Measurements from ENCODE around the gene DISP3. TPM values are rescaled to one million over a fixed set of nuclear protein-coding genes. Genes with fewer than 3 reads are reported as not detected.

The DISP3 gene
- total RNA-seq, 2 experiments from 2014 or later, result 0.97 to 1.7 TPM

DNA sequence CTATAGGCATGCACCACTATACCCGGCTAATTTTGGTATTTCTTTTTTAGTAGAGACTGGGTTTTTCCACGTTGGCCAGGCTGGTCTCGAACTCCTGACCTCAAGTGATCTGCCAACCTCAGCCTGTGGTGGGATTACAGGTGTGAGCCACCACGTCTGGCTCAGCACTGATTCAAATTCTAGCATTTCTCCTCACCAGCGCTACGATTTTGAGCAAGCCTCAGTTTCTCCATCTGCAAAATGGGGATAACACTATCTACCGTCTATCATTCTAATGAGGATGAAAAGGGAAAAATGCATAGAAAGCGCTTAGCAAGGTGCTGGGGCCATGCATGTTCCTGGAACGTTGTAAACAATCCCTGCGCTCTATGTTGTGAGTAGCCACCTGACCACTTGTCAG lies 49.0 kb upstream of the DISP3 start:
- intact Hi-C loops (cut with micrococcal nuclease; ENCODE audit: unreplicated experiment), result no loop called here
- no peaks in the 10 kb centered on the region for H4K20me1 ChIP-seq (ENCODE audit: insufficient read depth, low read length)
- H3K4me1 ChIP-seq (ENCODE audit: insufficient read depth, low read length, poor library complexity, severe bottlenecking), result no peaks in the 10 kb centered on the region
- CTCF ChIA-PET (ENCODE audit: unreplicated experiment), result no interaction called here
- TF ChIP-seq, protein P1, sequence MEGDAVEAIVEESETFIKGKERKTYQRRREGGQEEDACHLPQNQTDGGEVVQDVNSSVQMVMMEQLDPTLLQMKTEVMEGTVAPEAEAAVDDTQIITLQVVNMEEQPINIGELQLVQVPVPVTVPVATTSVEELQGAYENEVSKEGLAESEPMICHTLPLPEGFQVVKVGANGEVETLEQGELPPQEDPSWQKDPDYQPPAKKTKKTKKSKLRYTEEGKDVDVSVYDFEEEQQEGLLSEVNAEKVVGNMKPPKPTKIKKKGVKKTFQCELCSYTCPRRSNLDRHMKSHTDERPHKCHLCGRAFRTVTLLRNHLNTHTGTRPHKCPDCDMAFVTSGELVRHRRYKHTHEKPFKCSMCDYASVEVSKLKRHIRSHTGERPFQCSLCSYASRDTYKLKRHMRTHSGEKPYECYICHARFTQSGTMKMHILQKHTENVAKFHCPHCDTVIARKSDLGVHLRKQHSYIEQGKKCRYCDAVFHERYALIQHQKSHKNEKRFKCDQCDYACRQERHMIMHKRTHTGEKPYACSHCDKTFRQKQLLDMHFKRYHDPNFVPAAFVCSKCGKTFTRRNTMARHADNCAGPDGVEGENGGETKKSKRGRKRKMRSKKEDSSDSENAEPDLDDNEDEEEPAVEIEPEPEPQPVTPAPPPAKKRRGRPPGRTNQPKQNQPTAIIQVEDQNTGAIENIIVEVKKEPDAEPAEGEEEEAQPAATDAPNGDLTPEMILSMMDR (conservative IDR thresholded peaks at IDR 0.05; ENCODE audit: low read length), result no peak
- no peak for TF ChIP-seq EZH2phosphoT487 (IDR thresholded peaks at IDR 0.05; ENCODE audit: borderline replicate concordance, low read depth, low read length)
- H3K27ac ChIP-seq (ENCODE audit: low read depth, low read length, poor library complexity, severe bottlenecking), result no peak overlapping the region
- no peak overlapping the region for H2AFZ ChIP-seq (ENCODE audit: low read length)
- DNase-seq (ENCODE audit: low spot score), result no peak
- H3K4me2 ChIP-seq (ENCODE audit: low read length), result no peak overlapping the region
- POLR2A ChIA-PET, result no interaction called here
- no peaks in the 10 kb centered on the region for H3K9me2 ChIP-seq (ENCODE audit: insufficient read depth, low read length)
- H3K79me2 ChIP-seq (ENCODE audit: insufficient read depth, low read depth, low read length), result no peaks in the 10 kb centered on the region
- H3K4me3 ChIP-seq (ENCODE audit: low read depth, low read length, poor library complexity, severe bottlenecking), result no peak overlapping the region
- H3K36me3 ChIP-seq (ENCODE audit: insufficient read depth, low read length), result no peaks in the 10 kb centered on the region
- H3K9me3 ChIP-seq (ENCODE audit: low read length), result no peaks in the 10 kb centered on the region
- no TSS peak for BruUV-seq (replicated peaks)

DNA sequence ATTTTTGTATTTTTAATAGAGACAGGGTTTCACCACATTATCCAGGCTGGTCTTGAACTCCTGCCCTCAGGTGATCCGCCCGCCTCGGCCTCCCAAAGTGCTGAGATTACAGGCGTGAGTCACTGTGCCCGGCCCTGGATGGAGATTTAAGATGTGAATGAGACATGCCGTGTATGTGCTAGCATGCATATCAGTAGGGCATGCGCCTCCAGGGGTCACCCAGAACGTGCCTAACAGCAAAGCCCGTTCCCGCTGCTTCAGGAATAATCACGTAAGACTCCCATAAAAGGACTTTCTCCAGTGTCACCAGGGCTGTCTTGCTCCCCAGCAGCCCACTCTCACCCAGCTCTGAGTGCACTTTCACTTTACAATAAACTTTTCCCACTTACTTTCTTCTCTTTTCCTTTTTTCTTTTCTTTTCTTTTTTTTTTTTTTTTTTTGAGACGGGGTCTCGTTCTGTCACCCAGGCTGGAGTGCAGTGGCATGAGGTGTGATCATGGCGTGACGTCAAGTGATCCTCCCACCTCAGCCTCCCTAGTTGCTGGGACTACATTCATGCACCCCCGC lies 46.9 kb upstream of the DISP3 start:
- intact Hi-C loops (cut with micrococcal nuclease; ENCODE audit: unreplicated experiment), result no loop called here
- BruUV-seq (replicated peaks), result no TSS peak
- no peak for DNase-seq (ENCODE audit: low spot score)
- TF ChIP-seq, protein P1 (conservative IDR thresholded peaks at IDR 0.05; ENCODE audit: low read length), result no peak
- TF ChIP-seq EZH2phosphoT487 (IDR thresholded peaks at IDR 0.05; ENCODE audit: borderline replicate concordance, low read depth, low read length), result no peak
- Histone ChIP-seq H3K27ac (ENCODE audit: low read depth, low read length, poor library complexity, severe bottlenecking) (no peak overlapping the region), H3K36me3 (ENCODE audit: insufficient read depth, low read length) (no peaks in the 10 kb centered on the region), H3K9me3 (ENCODE audit: low read length) (no peaks in the 10 kb centered on the region), H3K4me1 (ENCODE audit: insufficient read depth, low read length, poor library complexity, severe bottlenecking) (no peaks in the 10 kb centered on the region), H3K4me2 (ENCODE audit: low read length) (no peak overlapping the region), H3K79me2 (ENCODE audit: insufficient read depth, low read depth, low read length) (no peaks in the 10 kb centered on the region), H2AFZ (ENCODE audit: low read length) (no peak overlapping the region), H4K20me1 (ENCODE audit: insufficient read depth, low read length) (no peaks in the 10 kb centered on the region), H3K4me3 (ENCODE audit: low read depth, low read length, poor library complexity, severe bottlenecking) (no peak overlapping the region), H3K9me2 (ENCODE audit: insufficient read depth, low read length) (no peaks in the 10 kb centered on the region)
- POLR2A ChIA-PET, result no interaction called here
- CTCF ChIA-PET (ENCODE audit: unreplicated experiment), result no interaction called here

DNA sequence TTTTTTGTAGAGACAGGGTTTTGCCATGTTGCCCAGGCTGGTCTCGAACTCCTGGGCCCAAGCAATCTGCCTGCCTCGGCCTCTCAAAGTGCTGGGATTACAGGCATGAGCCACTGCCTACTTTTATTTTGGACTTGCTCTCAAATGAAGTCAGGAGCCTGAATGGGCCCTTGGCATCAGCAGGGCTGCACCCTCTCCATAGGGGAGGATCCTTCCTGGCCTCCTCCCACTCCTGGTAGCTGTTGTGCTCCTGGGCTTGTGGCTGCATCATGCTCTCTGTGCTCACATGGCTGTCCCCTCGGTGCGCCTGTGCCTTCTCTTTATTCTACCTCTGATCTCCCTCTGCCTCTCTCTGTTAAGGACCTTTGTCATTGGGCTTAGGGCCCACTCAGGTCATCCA lies 46.4 kb upstream of the DISP3 start:
- no peak overlapping the region for H3K4me3 ChIP-seq (ENCODE audit: low read depth, low read length, poor library complexity, severe bottlenecking)
- DNase-seq (ENCODE audit: low spot score), result no peak
- H4K20me1 ChIP-seq (ENCODE audit: insufficient read depth, low read length), result no peaks in the 10 kb centered on the region
- no peaks in the 10 kb centered on the region for H3K9me2 ChIP-seq (ENCODE audit: insufficient read depth, low read length)
- no peak overlapping the region for H2AFZ ChIP-seq (ENCODE audit: low read length)
- intact Hi-C loops (cut with micrococcal nuclease; ENCODE audit: unreplicated experiment), result no loop called here
- TF ChIP-seq, protein P1 (conservative IDR thresholded peaks at IDR 0.05; ENCODE audit: low read length), result no peak
- no peak for TF ChIP-seq EZH2phosphoT487 (IDR thresholded peaks at IDR 0.05; ENCODE audit: borderline replicate concordance, low read depth, low read length)
- ChIA-PET POLR2A (no interaction called here), CTCF (ENCODE audit: unreplicated experiment) (no interaction called here)
- H3K4me2 ChIP-seq (ENCODE audit: low read length), result no peak overlapping the region
- no peak overlapping the region for H3K27ac ChIP-seq (ENCODE audit: low read depth, low read length, poor library complexity, severe bottlenecking)
- no peaks in the 10 kb centered on the region for H3K4me1 ChIP-seq (ENCODE audit: insufficient read depth, low read length, poor library complexity, severe bottlenecking)
- H3K9me3 ChIP-seq (ENCODE audit: low read length), result no peaks in the 10 kb centered on the region
- BruUV-seq (replicated peaks), result no TSS peak
- H3K79me2 ChIP-seq (ENCODE audit: insufficient read depth, low read depth, low read length), result no peaks in the 10 kb centered on the region
- no peaks in the 10 kb centered on the region for H3K36me3 ChIP-seq (ENCODE audit: insufficient read depth, low read length)
